HG02870 (cell line): Measurements from ENCODE around the gene ARL6IP5.

Experiments used
- ATAC-seq: cut with Tn5 transposase; IDR thresholded peaks from one replicate; pipeline ENCODE4 v1.9.1; 2021; ENCODE audit warnings: mild to moderate bottlenecking, moderate library complexity; ENCODE audit not compliant: unreplicated experiment

The ARL6IP5 gene

GRCh38 chr3:69149586-69149985 lies 64.8 kb downstream of the ARL6IP5 start:
- ATAC-seq = no peak
